HCT116 (cell line): ENCODE data around the gene SEC62. TPM values are rescaled to one million over a fixed set of nuclear protein-coding genes. Genes with fewer than 3 reads are reported as not detected.

Experiments
- ATAC-seq: fragments of 200-7000 bp; cut with Tn5 transposase; 2 replicates; pipeline ENCODE4 v1.9.1; 2020; ENCODE audit warnings: mild to moderate bottlenecking, moderate library complexity
- BruUV-seq: library from RNA; stranded (reverse); fragments of 400-500 nt; replicated peaks from 2 replicates; lab custom pipeline; 2021; lab: Mats Ljungman, UMichigan
- CTCF ChIA-PET: fragments of 300-600 bp; sonication (Branson Sonifier 250); formaldehyde crosslinking; loops from one replicate; lab custom pipeline; 2021; ENCODE audit warnings: antibody characterized with exemption; lab: Charles Lee
- POLR2A ChIA-PET: fragments of 300-600, 350-600 bp; sonication (Branson Sonifier 250); formaldehyde crosslinking; loops from one replicate; lab custom pipeline; 2021; ENCODE audit warnings: antibody characterized with exemption; lab: Charles Lee
- RAD21 ChIA-PET, 2 experiments: fragments of 300-600 bp; sonication (Branson Sonifier 250); formaldehyde crosslinking; loops; one replicate each; lab custom pipeline; 2023; ENCODE audit warnings: low total read pairs in 2 of 2; ENCODE audit not compliant: uncharacterized antibody in 2 of 2, unreplicated experiment in 2 of 2, low non-redundant PET in 1 of 2; lab: Charles Lee
- DNase-seq: peaks from one replicate; pipeline ENCODE4 v3.0.0-alpha.2; 2010; ENCODE audit warnings: low read depth, low spot score
- H2AFZ ChIP-seq: fragments of 200-600 bp; shearing (Covaris generic), sonication (generic); 2 replicates; pipeline ENCODE4 v1.6.1; 2017; ENCODE audit warnings: low read depth, mixed run types, mixed read lengths, antibody characterized with exemption, low read length; ENCODE audit not compliant: poor library complexity, severe bottlenecking
- H3K27ac ChIP-seq: 2 replicates; pipeline ENCODE4 v1.5.1; 2012; ENCODE audit warnings: low read depth, low read length
- H3K27me3 ChIP-seq: fragments of 200-600 bp; sonication (generic); 2 replicates; pipeline ENCODE4 v1.6.1; 2016; ENCODE audit warnings: mixed run types, low read length, mixed read lengths; ENCODE audit not compliant: insufficient read depth
- H3K36me3 ChIP-seq, 2 experiments: fragments of 200-500 bp in 1 of 2; fragments of 200-600 bp in 1 of 2; sonication (Bioruptor generic) in 1 of 2; sonication (generic) in 1 of 2; 2 replicates each; pipeline versions ENCODE4 v1.5.1 to v1.6.1; 2014 to 2016; ENCODE audit warnings: low read length in 2 of 2, inconsistent platforms in 1 of 2, mixed read lengths in 1 of 2, mixed run types in 1 of 2; ENCODE audit not compliant: insufficient read depth in 2 of 2, control insufficient read depth in 1 of 2
- H3K4me1 ChIP-seq, 2 experiments: fragments of 200-600 bp in 1 of 2; sonication (generic) in 1 of 2; 2 replicates each; pipeline versions ENCODE4 v1.5.1 to v1.6.1; 2012 to 2017; ENCODE audit warnings: low read length in 2 of 2, inconsistent platforms in 1 of 2, mild to moderate bottlenecking in 1 of 2, mixed read lengths in 1 of 2, mixed run types in 1 of 2, moderate library complexity in 1 of 2; ENCODE audit not compliant: insufficient read depth in 2 of 2, control insufficient read depth in 1 of 2
- H3K4me2 ChIP-seq: fragments of 200-600 bp; sonication (generic); 2 replicates; pipeline ENCODE4 v1.6.1; 2017; ENCODE audit warnings: mixed run types, low read length, mixed read lengths
- H3K4me3 ChIP-seq, 2 experiments: fragments of 200-600 bp in 1 of 2; sonication (generic) in 1 of 2; replicated peaks in 1 of 2; 2 replicates each; pipeline ENCODE4 v1.5.1; 2011 to 2016; ENCODE audit warnings: low read length in 2 of 2, control low read depth in 1 of 2, low read depth in 1 of 2, mild to moderate bottlenecking in 1 of 2, mixed read lengths in 1 of 2, mixed run types in 1 of 2
- H3K79me2 ChIP-seq: fragments of 200-600 bp; sonication (generic); 2 replicates; pipeline ENCODE4 v1.6.1; 2017; ENCODE audit warnings: mild to moderate bottlenecking, mixed run types, low read length, moderate library complexity, mixed read lengths; ENCODE audit not compliant: insufficient read depth
- H3K9ac ChIP-seq: fragments of 200-600 bp; sonication (generic); 2 replicates; pipeline ENCODE4 v1.6.1; 2016; ENCODE audit warnings: low read length, mixed read lengths
- H3K9me2 ChIP-seq: fragments of 200-600 bp; sonication (generic), shearing (Covaris generic); 2 replicates; pipeline ENCODE4 v1.6.1; 2017; ENCODE audit warnings: mixed run types, mild to moderate bottlenecking, moderate library complexity; ENCODE audit not compliant: insufficient read depth
- H3K9me3 ChIP-seq, 2 experiments: fragments of 200-500 bp in 1 of 2; fragments of 200-600 bp in 1 of 2; sonication (Bioruptor generic) in 1 of 2; sonication (generic) in 1 of 2; 2 replicates each; pipeline ENCODE4 v1.6.1; 2014 to 2017; ENCODE audit warnings: low read length in 2 of 2, mixed read lengths in 2 of 2, inconsistent platforms in 1 of 2, low read depth in 1 of 2, mild to moderate bottlenecking in 1 of 2, mixed run types in 1 of 2, moderate library complexity in 1 of 2; ENCODE audit not compliant: control insufficient read depth in 1 of 2, insufficient read depth in 1 of 2
- H4K20me1 ChIP-seq: fragments of 200-600 bp; sonication (generic), shearing (Covaris generic); 2 replicates; pipeline ENCODE4 v1.6.1; 2017; ENCODE audit warnings: mixed run types, mild to moderate bottlenecking, moderate library complexity; ENCODE audit not compliant: insufficient read depth
- ATF3 ChIP-seq: IDR thresholded peaks from 2 replicates; pipeline ENCODE4 v1.6.1; 2012
- CBX3 ChIP-seq: IDR thresholded peaks from 2 replicates; pipeline ENCODE4 v1.6.1; 2012; ENCODE audit warnings: low read depth
- CEBPB ChIP-seq: IDR thresholded peaks from 2 replicates; pipeline ENCODE4 v1.6.1; 2012; ENCODE audit warnings: low read depth
- EZH2 ChIP-seq: fragments of 200-600 bp; sonication (generic); IDR thresholded peaks from 2 replicates; pipeline ENCODE4 v1.6.1; 2017; ENCODE audit warnings: antibody characterized with exemption, mixed run types
- JUND ChIP-seq: IDR thresholded peaks from 2 replicates; pipeline ENCODE4 v1.6.1; 2012
- MAX ChIP-seq: IDR thresholded peaks from 2 replicates; pipeline ENCODE4 v1.6.1; 2012
- RAD21 ChIP-seq: IDR thresholded peaks from 2 replicates; pipeline ENCODE4 v1.6.1; 2012; ENCODE audit warnings: low read depth, mild to moderate bottlenecking
- SP1 ChIP-seq: IDR thresholded peaks from 2 replicates; pipeline ENCODE4 v1.6.1; 2012; ENCODE audit warnings: low read depth
- TCF7L2 ChIP-seq: IDR thresholded peaks from 2 replicates; pipeline ENCODE4 v1.7.0; 2011; ENCODE audit warnings: borderline replicate concordance, inconsistent platforms; ENCODE audit not compliant: insufficient read depth, insufficient read length; ENCODE audit errors: extremely low read depth
- ZFX ChIP-seq: fragments of 450-650 bp; IDR thresholded peaks from 2 replicates; pipeline ENCODE4 v1.6.1; 2017
- intact Hi-C: fragments of 100-400 bp; cut with micrococcal nuclease; formaldehyde crosslinking; loops from 2 replicates; pipeline ENCODE4 v1.10.0; 2022
- total RNA-seq: library from RNA; stranded (reverse); gene quantifications from one replicate; pipeline ENCODE4 v1.2.1, GENCODE V29; 2021; ENCODE audit not compliant: unreplicated experiment
- TF ChIP-seq, protein P1 (sequence below), 3 experiments: fragments of 200-600 bp in 1 of 3; sonication (generic) in 1 of 3; IDR thresholded peaks in 2 of 3; conservative IDR thresholded peaks in 1 of 3; 2 replicates each; pipeline ENCODE4 v1.5.1; 2012 to 2017; ENCODE audit warnings: low read depth in 2 of 3, low read length in 2 of 3, antibody characterized with exemption in 1 of 3, borderline replicate concordance in 1 of 3, control low read depth in 1 of 3, mild to moderate bottlenecking in 1 of 3, mixed read lengths in 1 of 3, mixed run types in 1 of 3, moderate library complexity in 1 of 3; ENCODE audit not compliant: insufficient read depth in 1 of 3
- TF ChIP-seq, protein P2 (sequence below): IDR thresholded peaks from 2 replicates; pipeline ENCODE4 v1.6.1; 2012; ENCODE audit warnings: low read depth

Gene SEC62
- total RNA-seq, 1 experiment from 2014 or later: 55.4 TPM

DNA sequence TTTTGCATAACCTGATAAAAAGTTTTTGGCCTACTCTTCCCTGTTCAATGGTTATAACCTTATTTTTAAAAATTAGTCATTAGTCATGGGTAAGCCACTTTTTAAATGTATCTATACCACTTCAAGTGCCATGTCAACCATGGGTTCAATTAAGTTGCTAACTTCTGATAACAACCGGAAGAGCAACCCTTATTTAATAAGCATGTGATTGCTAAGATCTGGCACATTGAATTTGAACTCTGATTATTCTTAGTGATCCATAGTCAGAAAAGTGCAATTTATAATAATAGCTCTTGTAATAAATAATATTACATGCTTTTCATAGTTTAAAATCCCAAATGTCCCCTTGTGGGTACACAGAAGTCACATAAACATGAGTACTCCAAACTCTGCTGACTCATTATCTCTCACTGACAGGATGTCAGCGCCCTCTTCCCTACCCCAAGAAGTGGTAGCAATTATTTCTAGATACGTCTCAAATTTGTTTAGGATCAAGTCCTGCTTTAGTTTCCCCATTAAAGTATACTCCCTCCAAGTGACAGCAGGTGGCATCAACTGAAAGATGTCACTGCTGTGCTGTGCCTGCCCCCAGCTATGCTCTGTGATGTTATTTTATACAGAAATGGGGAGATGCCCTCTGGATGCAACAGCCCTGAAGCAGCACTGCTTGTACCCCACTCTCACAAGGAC is 36.6 kb upstream of the SEC62 start:
- peak; percentile 12 for DNase-seq
- ChIA-PET CTCF (no interaction called here), RAD21 (interaction anchor here in 1 of 2 experiments (0.7 kb wide), 1 partner anchor 326 kb away, joined by 3 read pairs; no protein-coding TSS in a partner anchor), POLR2A (no interaction called here)
- Histone ChIP-seq H3K4me1 (no peaks in the 10 kb centered on the region), H3K9me2 (no peaks in the 10 kb centered on the region), H3K36me3 (no peaks in the 10 kb centered on the region), H3K4me3 (no peak overlapping the region), H3K27ac (no peak overlapping the region), H4K20me1 (no peaks in the 10 kb centered on the region), H3K9me3 (no peaks in the 10 kb centered on the region), H3K79me2 (no peaks in the 10 kb centered on the region), H3K27me3 (no peaks in the 10 kb centered on the region), H2AFZ (peak overlapping the region; percentile 65), H3K4me2 (no peak overlapping the region), H3K9ac (no peak overlapping the region)
- TF ChIP-seq RAD21 (peak; percentile 43; the same call in 1 of the 2 replicates), ATF3 (no peak), EZH2 (no peak)
- TF ChIP-seq, protein P1, sequence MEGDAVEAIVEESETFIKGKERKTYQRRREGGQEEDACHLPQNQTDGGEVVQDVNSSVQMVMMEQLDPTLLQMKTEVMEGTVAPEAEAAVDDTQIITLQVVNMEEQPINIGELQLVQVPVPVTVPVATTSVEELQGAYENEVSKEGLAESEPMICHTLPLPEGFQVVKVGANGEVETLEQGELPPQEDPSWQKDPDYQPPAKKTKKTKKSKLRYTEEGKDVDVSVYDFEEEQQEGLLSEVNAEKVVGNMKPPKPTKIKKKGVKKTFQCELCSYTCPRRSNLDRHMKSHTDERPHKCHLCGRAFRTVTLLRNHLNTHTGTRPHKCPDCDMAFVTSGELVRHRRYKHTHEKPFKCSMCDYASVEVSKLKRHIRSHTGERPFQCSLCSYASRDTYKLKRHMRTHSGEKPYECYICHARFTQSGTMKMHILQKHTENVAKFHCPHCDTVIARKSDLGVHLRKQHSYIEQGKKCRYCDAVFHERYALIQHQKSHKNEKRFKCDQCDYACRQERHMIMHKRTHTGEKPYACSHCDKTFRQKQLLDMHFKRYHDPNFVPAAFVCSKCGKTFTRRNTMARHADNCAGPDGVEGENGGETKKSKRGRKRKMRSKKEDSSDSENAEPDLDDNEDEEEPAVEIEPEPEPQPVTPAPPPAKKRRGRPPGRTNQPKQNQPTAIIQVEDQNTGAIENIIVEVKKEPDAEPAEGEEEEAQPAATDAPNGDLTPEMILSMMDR (IDR thresholded peaks at IDR 0.05 in 2 of 3, conservative IDR thresholded peaks at IDR 0.05 in 1 of 3; ENCODE audit: borderline replicate concordance in 1 of 3, insufficient read depth in 1 of 3, low read depth in 2 of 3, low read length in 2 of 3): 0 out of 6 replicates have a peak, but pooled peaks of 1 of the 3 experiments have one; percentile 13
- no TSS peak for BruUV-seq
- ATAC-seq: peak; percentile 83
- intact Hi-C loops: no loop called here

DNA sequence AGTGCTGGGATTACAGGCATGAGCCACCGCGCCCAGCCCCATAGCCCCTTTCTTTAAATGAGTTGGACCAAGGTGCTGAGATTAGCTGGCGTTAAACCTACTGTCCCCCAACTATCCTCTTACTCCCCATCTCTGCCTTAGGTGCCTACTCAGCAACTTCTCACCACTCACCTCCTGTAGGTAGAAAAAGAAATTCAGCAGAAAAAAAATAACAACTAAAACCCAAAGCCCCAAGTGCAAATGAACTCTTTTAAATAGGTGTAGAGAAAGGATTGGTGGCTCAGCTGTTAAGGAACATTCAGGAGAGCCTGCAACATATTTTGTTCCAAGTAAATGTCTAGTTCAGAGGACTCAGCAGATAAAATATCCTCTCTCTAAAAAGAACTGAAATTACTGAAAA is 35.8 kb upstream of the SEC62 start:
- TF ChIP-seq SP1 (no peak), JUND (no peak), ZFX (no peak), CBX3 (no peak), EZH2 (no peak), MAX (no peak), TCF7L2 (no peak), CEBPB (no peak)
- TF ChIP-seq, protein P2, sequence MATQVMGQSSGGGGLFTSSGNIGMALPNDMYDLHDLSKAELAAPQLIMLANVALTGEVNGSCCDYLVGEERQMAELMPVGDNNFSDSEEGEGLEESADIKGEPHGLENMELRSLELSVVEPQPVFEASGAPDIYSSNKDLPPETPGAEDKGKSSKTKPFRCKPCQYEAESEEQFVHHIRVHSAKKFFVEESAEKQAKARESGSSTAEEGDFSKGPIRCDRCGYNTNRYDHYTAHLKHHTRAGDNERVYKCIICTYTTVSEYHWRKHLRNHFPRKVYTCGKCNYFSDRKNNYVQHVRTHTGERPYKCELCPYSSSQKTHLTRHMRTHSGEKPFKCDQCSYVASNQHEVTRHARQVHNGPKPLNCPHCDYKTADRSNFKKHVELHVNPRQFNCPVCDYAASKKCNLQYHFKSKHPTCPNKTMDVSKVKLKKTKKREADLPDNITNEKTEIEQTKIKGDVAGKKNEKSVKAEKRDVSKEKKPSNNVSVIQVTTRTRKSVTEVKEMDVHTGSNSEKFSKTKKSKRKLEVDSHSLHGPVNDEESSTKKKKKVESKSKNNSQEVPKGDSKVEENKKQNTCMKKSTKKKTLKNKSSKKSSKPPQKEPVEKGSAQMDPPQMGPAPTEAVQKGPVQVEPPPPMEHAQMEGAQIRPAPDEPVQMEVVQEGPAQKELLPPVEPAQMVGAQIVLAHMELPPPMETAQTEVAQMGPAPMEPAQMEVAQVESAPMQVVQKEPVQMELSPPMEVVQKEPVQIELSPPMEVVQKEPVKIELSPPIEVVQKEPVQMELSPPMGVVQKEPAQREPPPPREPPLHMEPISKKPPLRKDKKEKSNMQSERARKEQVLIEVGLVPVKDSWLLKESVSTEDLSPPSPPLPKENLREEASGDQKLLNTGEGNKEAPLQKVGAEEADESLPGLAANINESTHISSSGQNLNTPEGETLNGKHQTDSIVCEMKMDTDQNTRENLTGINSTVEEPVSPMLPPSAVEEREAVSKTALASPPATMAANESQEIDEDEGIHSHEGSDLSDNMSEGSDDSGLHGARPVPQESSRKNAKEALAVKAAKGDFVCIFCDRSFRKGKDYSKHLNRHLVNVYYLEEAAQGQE: no peak
- Histone ChIP-seq H3K4me1 (no peaks in the 10 kb centered on the region), H3K9me3 (no peaks in the 10 kb centered on the region), H2AFZ (no peak overlapping the region), H3K36me3 (no peaks in the 10 kb centered on the region), H3K27ac (no peak overlapping the region), H3K4me2 (no peak overlapping the region), H3K9me2 (no peaks in the 10 kb centered on the region), H4K20me1 (no peaks in the 10 kb centered on the region), H3K79me2 (no peaks in the 10 kb centered on the region), H3K4me3 (no peak overlapping the region), H3K27me3 (no peaks in the 10 kb centered on the region), H3K9ac (no peak overlapping the region)
- CTCF ChIA-PET: no interaction called here
- no peak for ATAC-seq
- no TSS peak for BruUV-seq
- intact Hi-C loops: no loop called here
- POLR2A ChIA-PET: no interaction called here
- DNase-seq: no peak
- RAD21 ChIA-PET: no interaction called here
